NOMO-1 (cell line): ENCODE measurements around the gene TTC39C.

Source experiments
- DNase-seq, 2 experiments: peaks; one replicate each; lab custom pipeline; 2025; ENCODE audit not compliant: unreplicated experiment in 2 of 2; lab: John Stamatoyannopoulos, UW

The TTC39C gene

GRCh38 chr18:24014062-24014985, at the start of gene TTC39C:
TSS of gene TTC39C (plus strand) at chr18:24014754. CDS start at chr18:24014872, 118 bp downstream.
- DNase-seq = peak; percentile 47 to 48

- DNase-seq = no peak
Observed at GRCh38 chr18:23966909-23967308, 47.6 kb upstream of the TTC39C start.

GRCh38 chr18:23967321-23968089, 47.0 kb upstream of the TTC39C start:
- peak; percentile 67 to 88 for DNase-seq

DNA sequence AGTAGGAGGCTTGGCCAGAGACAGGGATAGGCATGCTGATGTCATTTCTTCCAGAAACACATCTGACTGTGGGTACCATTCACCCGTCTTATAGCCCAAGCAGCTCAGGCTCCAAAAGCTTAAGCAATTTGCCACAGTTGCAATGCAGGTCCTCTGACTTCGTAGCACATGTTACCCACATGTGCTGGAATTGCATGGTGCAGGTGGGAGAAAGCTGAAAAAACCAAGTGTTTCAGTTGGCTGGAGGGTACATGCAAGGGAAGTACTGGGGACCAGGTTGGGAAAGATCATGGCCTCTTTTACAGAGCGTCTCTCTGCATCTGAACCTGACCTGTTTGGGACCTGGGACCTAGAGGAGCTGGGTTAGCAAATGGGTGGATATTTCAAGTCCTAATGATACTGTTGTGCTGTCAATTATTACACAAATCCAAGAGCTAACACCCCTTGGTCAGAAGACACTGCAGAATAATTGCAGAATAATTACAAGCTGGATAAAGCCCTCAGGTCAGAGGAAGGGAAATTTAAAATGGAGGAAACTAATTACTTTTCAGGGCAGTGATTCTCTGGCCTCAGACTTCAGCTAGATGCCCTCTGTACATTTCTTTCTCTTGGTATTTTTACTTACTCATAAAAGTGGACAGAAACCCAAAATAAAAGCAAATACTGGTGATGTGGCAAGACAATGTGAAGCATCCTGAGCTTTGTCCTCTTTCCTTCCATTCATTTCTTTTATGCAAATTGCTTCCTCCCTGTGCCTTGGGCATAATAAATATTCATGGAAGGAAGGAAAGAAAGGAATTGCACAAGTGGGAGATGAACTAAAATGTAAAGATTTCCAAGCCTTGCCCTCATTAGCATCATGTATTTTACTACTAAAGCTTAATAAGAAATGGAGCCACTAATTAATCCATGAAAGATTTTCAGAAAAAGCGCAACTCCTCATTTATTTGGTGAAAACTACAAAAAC, 45.6 kb upstream of the TTC39C start:
- no peak for DNase-seq

GRCh38 chr18:23969664-23970063, 44.9 kb upstream of the TTC39C start:
- DNase-seq = no peak

DNA sequence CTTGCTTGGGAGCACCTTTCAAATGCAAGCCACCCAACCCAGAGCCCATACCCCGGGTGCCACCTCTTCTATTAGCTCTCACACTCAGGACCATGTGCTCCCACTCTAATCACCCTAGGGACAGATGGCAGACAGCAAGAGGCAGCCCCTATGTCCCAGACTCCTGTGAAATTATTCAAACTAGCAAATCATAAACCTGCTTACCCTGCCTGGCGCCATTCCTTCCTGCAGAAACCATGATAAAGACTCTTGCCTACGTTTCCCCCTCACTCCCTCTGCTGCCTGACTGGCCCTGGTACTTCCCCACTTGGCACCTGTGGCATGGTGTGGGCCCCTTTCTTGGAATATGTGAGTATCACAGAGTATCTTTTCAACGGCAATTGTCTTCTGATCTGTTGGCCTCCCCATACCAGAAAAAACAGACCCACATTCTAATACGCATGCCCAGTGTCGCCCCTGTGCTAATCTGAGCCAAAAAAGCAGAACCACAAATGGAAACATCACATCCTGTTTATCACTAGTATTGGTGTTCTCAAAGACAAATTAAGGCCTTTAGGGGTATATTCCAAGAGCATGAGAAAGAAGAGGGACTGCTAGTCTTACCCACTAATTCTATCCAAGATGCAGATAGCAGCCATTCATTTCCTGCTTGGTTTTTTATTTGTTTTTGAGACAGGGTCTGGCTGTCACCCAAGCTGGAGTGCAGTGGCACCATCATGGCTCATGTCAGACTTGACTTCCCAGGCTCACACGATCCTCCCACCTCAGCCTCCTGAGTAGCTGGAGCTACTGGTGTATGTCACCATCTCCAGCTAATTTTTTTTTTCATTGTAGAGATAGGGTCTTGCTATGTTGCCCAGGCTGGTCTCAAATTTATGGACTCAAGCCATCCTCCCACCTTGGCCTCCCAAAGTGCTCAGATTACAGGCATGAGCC, 44.1 kb upstream of the TTC39C start:
- DNase-seq = peak in 1 of 2 experiments; percentile 11

- no peak for DNase-seq
Observed at GRCh38 chr18:23971097-23971440, 43.5 kb upstream of the TTC39C start.

DNA sequence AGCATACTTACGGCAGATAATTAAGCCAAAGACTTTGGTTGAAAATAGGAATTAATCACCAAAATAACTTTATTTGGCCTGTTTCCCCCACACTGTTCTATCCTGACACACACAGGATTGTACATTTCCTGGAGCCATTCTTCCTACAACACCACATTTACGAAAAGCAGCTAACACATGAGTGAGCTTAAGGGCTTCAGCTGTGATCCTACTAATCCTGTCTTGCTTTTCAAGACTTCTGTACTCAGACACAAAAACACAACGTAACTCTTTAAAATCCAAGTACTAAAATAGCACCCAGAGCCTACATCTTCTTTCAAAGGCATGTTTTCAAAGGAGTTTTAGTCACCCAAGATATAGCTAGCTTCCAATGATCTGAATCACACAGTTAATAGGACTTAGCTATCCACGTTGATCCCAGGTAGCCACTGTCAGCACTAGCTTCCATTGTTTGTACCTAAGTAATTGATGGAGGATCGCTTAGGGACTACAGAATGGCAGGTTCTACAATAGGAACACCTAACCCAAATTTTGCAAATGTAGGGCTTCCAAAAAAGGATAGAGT, 42.8 kb upstream of the TTC39C start:
- no peak for DNase-seq

DNA sequence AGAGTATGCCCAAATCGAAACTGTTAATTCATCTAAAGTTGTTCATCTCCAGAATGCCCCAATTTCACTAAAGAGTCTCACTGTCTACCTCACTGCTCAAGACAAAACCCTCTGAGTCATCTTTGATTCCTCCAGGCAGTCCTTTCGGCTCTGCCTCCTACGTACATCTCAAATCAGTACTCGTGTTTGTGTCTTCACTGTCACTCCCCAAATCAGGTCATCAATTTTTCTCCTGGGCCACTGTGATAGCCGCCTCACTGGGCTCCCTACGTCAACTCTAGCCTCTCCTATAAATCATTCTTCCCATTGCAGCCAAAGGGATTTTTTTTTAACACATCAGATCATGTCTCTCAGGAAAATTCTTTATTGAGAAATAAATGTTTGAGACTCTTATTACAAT, 42.1 kb upstream of the TTC39C start:
- no peak for DNase-seq

DNA sequence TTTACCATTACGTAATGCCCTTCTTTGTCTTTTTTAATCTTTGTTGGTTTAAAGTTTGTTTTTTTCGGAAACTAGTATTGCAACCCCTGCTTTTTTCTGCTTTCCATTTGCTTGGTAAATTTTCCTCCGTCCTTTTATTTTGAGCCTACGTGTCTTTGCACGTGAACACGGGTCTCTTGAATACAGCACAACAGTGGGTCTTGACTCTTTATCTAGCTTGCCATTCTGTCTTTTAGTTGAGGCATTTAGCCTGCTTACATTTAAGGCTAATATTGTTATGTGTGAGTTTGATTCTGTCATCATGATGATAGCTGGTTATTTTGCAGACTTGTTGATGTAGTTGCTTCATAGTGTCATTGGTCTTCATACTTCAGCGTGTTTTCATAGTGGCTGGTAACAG, 37.5 kb upstream of the TTC39C start:
- no peak for DNase-seq

DNA sequence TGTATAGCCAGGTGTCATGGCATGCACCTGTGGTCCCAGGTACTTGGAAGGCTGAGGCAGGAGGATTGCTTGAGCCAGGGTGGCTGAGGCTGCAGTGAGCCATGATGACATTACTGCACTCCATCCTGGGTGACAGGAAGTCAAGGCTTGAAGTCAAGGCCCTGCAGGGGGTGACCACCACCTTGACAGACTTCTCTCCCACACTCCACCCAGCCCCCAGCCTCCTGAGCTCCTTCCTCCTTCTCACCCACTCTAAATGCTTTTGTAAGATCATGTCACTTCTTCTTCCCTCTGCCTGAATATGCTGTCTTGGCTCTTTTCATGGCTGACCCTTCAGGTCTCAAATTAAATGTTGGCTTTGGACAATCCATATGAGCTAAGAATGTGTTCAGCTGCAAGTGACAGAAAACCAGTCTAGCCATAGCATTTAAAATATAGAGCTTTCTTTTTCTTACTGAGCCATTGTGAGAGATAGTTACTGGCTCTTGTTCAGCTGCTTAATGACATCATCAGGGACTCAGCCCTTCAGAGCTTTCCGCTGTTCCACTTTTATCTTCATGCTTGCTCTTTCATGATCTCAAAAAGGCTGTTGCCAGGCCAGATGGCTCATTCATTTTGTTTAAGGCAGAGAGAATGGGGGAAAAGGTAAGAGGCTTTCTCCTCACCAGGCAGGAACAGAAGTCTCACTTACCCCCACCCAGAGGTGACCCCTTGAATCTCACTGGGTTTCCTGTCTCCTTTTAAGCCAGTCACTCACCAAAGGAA, 36.7 kb upstream of the TTC39C start:
- DNase-seq = no peak

GRCh38 chr18:23981369-23981980, 33.1 kb upstream of the TTC39C start:
- DNase-seq = no peak

DNA sequence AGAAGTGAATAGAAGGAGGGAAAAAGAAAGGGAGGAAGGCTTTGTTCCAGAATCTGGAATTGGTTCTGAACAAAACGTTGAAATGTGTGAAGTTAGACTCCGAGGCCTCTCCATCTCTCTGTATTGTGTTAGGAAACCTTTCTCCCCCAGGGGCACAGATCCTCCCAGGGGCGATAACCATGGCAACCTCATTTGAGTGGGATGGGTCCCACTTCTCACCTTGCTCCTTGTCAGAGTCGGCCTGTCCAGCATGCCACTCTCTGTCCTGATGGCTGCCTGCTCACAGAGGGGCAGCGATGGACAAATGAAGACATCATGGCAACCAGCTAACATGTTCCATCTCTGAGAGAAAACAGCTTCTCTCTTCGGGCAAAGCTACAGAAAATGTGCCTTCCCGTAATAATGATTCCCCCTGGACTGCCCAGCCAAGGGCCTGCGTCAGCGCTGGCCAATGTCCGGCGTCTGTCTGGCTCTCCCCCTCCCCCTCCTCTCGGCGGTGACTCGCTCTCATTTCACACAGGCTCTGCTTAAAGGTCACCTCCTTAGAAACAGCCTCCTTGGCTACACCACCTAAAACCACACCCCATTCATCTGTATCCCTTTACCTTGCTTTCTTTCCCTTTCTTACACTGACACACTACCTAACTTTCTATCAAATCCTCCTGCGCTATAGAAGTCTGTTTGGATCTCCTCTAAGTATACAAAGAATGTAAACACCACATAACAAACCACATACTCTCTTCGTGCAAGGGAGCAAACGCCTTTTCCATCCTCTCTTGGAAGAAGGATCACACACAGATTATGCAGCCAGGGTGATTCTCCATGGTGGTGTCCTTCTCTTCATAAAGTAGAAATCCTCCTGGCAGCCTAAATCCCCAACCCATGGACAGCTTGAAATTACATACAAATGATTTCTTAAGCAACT, 32.1 kb upstream of the TTC39C start:
- DNase-seq = no peak

DNA sequence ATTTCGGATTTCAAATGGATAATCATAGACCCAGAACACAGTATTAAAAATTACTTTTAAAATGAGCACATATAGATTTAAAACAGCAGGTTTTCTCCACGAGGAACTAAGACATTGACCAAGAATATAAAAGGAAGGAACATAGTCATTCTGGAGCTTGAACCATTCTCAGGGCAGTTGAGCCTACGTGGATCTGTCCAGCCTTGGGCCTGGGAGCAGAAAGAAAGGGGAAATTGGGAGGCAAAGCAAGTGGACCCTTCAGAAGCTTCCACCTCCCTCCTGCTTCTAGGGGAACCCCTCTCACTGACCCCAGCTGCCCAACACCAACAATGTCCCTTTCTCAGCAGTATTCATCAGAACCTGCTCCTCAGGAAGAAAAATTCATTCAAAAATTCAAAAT, 31.4 kb upstream of the TTC39C start:
- DNase-seq = no peak

GRCh38 chr18:23986600-23987359, 27.8 kb upstream of the TTC39C start:
- no peak for DNase-seq
